Measurements from ENCODE around the gene PRR36.

GRCh38 chr19:7842661-7843294 is 31.4 kb downstream of the PRR36 start:
- TF ChIP-seq POLR2A (IDR thresholded peaks at IDR 0.05; ENCODE audit: low read length) (no peak), GATA1 (IDR thresholded peaks at IDR 0.05; ENCODE audit: low read depth, low read length) (no peak)

All from erythroblast (primary cell).